ENCODE results near the gene CYGB.
A peak's percentile ranks its signal among the peaks of the same experiment; 100 is the strongest.

Gene CYGB

DNA sequence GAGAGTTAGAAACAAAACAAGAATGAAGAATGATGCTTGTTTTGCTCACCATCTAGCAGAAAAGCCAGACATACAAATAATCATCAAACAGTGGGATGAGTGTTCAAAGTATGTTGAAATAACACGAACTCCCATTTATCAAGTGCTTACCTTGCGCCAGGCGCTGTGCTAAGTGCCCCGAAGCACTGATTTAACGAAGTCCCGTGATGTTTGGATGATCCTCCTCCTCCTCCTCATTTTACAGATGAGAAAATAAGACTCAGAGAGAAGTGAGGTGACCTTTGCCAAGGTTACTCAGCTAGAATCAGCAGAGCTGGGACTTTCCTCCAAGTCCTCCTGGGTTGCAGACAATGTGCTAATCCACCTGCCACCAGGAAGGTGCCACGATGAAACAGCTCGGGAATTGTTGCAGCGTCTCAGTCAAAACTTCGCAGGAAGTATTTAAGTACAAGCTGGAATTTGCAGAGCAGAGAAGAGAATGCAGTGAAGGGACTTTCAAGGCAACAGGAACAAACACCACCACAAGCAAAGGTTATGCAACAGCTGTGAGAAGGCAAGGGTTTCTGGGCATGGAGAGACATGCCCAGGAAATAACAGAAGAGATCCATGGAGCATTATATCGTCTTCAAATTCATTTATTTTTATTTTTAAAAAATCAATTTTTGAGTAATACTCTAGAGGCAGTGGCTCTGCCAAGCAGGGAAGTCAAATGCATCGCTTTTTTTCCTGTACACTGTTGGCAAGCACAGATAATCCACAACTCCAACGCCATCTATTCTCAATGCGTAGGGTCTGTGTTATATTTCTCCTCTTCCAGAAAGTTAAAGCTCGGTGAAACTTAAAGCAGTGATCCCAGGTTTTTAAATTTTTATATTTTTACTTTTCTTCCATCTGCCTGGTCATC lies 13.5 kb upstream of the CYGB start:
- DNase-seq (ENCODE audit: low read depth) = no peak

DNA sequence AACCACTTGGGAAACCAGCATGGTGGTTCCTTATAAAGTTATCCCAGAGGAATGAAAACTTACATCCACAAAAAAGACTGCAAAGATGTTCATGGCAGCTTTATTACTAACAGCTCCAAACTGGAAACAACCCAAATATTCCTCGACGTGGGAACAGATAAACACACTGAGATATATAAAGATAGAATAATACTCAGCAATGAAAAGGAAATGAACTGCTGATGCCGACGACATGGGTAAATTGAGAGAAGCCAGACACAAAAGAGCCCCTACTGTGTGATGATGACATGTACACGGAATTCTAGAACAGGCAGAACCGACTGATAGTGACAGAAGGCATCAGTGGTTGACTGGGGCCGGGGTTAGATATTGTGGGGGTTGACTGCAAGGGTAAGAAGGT lies 12.0 kb upstream of the CYGB start:
- no peak for DNase-seq (ENCODE audit: low read depth)

DNA sequence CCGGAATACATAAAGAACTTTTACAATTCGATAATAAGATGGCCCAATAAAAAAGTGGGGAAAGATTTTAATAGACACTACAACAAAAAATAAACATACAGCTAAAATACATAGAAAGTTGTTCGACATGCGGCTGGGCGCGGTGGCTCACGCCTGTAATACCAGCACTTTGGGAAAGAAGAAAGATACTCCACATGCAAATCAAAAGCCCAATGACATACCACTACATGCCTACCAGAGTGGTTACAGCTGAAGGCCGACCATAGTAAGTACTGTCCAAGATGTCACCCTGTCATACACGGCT lies 11.7 kb upstream of the CYGB start:
- no peak for DNase-seq (ENCODE audit: low read depth)

DNA sequence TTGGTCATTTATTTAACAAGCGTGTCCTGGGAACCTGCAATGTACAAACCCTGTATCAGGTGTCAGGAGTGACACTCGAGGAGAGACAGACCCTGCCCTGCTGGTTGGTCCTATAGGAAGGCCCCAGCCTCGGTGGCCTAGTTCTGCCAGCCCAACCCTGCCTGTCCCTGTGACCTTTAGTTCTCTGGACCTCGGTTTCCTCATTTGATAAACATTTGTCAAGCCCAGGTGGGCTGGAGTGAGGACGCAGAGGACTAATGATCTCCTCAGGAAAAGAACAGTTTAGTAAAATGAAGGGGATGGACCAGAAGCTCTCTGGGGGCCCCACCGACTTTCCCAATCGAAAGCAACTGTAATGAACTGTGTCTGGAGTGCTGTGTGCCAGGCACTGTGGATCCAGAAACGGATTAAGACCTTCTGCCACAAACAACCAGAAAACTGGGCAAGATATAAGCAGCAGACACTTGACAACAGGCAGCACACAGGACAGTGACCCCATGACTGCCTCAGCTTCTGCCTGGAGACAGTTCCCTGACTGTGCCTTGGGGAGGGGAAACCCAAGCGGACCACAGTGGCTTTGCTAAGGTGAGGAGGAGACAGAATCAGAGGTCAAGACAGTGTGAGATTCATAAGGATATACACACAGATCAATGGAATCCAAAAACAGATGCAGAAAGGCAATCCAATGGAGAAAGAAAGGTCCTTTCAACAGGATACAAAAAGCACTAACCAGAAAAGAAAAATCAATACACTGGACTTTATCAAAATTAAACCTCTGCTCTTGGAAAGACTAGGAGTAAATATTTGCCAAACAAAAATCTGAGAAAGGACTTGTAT lies 11.1 kb upstream of the CYGB start:
- no peak for DNase-seq (ENCODE audit: low read depth)

DNA sequence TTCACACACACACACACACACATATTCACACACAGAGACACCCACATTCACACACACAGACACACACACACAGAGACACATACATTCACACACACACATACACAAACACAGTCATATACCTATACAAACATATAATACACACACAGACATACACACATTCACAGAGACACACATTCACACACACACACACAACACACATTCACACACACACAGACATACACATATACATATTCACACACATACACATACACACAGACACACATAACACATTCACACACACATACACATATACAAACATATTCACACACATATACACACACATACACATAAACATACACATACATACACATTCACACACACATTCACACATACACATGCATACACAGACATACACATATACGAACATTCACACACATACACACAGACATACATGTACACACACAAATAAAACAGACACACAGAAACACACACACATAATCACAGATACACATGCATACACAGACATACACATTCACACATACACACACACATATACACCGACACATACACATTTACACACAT lies 10.2 kb upstream of the CYGB start:
- DNase-seq (ENCODE audit: low read depth) = no peak

DNA sequence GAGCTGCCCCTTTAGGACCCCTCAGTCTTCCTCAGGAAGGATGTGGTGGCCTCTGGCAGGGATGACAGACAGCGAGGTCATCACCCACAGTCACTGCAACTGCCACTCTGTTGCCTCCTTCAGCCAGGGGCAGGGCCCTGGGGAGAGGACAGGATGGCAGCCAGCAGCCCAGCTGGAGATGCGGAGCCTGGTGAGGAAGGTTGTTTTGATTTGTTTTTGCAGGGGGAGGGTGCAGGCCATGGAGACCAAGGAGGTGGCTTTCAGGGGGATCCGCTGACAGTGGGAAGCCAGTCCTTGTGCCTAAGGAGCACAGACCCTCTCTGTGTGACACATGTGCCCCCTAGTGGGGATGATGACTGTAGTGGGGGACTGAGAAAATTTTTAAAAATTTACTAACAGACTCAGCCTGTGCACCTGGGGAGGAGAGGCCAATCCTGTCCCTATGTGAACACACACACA lies 9.7 kb upstream of the CYGB start:
- DNase-seq (ENCODE audit: low read depth) = no peak

DNA sequence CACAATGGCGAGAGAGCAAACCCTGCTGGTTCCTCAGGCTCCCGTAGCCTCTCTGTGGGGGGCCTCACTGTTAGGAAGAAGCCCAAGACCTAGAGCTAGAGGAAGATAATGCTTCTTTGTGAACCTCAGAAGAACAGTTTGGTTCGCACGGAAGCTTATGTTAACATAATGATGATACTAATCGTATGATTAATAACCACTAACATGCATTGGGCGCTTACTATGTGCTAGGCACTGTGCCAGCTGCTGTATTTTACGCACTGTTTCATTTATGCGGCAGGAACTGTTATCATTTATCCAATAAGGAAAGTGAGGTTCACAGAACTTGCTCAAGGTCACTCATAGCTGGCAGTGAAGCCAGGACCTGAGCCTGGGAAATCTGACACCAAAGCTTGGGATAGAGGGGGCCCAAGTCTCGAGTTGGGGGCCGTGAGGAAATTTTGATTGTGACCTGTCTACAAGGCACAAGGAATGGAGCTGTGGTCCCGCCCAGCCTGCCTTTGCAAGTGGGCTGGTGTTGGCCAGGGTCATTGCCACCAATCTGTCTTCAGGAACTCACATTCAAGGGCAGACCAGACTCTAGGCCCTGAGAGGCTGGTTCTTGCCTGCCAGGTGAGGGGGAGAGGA lies 9.2 kb upstream of the CYGB start:
- DNase-seq (ENCODE audit: low read depth) = peak; percentile 88

DNA sequence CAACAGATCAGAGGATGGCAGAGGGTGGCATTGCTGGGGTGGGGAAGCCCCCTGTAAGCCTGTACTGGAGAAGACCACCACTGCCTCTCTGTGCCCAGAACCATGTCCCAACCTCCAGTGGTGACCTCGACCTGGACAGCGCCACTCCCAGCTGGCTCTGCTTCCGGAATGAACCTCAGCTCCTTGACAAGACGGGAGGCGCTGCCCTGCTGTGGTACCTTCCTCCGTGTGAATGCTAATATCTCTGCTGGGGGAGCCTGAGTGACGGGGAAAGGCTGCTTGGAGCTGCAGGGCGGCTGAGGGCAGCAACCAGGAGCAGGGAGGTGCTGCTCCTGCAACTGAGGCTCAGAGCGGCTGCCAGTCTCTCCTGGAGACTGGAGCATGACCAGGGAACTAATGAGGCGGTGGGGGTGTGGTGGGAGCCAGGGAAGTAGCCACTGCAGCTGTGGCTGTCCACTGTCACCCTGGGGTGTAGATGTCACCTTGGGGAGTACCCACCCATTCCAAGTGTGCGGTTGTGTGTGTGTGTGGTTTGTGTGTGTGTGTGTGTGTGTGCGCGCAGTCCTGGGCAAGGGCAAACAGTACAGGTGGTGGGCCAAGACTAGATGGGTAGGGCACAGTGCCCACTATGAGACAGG lies 8.5 kb upstream of the CYGB start:
- DNase-seq (ENCODE audit: low read depth) = no peak

DNA sequence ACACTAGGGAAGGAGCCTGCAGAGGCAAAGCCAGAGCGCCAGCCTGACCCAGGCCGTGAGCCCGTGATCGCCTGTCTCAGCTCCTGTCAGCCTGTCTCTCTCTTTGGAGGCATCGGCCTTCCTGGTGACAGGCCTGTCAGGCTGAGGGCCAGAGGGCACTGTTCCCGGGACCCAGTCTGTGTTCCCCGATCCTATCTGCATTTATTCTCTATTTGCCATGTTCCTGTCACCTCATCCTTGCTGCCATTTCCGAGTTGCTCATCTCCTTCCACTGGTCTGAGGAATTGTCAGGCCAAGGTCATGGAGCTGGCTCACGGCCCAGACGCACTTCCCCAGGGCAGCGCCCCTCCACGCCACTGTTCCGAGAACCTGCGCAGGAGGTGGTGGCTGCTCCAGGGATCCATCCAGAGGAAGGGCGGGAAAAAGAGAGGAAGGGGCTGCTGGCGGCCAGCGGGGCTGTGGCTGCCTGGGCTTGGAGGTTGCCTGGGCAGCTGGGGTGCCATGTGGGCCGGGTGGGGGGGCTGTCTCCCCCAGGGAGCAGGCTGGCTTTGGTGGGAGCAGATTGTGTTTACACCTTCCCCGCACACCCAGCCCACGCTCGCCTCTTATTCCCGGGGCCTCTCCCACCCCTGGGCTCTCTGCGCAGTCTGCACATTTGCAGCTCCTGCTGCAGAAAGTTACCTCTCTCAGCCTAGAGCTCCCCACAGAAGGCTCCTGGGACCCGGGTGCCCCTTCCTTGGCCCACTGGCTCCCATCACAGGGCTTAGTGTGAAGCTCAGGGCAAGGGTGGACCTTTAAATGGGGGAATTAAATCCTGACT lies 7.2 kb upstream of the CYGB start:
- DNase-seq (ENCODE audit: low read depth) = no peak

DNA sequence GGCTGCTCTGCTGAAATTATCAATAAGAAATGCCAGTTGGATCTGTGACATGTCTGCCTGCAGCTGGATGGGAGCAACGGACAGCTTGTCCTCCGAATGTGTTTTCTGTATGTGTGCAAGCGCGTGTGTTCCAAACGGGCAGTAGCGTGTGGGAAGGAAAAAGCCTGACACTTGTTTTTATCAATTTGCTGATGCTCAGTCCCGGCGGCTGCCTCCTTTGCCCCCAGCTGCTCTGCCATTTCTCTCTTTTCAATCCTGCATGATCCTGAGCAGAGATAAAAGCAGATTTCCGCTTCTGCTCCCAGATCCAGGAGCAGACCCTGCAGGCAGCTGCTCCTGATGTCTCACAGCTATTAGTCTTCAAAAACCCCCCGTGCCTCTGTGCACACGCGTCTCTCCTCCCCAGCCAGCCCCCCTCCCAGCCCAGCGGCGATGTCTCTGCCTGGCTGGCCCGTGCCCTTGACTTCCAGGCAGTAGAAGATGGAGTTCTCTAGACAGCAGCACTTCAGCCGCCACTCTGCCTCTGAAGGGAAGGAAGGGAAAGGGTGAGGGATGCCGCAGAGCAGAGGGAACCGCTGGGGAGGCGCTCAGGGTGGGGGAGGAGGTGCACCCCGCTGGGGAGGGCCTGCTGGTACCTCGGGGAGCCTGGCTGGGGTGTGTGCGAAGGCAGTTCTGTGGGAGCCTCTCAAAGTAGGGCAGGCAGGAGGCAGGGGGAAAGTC lies 6.5 kb upstream of the CYGB start:
- DNase-seq (ENCODE audit: low read depth) = no peak

DNA sequence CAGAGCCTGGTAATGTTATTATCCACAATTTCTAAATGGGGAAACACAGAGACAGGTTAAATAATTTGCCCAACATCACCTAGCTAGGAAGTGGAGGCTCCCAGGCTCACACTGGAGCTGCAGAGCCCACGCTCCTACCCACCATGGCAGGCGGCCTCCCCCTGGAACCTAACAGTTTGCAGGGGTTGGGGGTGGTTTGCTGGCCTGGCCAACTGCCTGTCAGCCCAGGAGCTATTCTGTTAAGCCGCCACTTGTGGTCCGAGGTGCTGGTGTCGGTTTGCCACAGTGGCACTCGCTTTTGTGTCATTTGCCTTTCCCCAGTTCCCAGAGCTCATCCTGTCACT lies 5.9 kb upstream of the CYGB start:
- no peak for DNase-seq (ENCODE audit: low read depth)

DNA sequence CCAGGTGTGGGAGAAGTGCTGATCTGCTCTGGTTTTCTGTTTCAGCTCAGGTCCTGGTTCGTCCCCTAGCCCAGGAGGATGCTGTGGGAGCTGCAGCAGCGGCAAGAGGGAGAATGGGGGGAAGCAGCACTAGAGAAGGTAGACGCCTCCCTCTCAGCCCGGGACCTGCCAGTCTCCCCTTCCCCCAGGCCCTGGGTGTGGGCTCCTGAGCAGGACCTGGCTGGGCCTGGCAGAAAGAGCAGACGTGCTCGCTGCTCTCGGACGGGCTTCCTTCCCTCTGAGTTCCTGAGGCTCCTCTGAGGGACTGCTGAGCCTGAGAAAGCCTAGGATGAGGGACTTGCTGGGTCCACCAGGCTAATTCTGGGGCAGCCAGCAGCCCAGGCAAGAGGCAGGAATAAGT lies 5.5 kb upstream of the CYGB start:
- DNase-seq (ENCODE audit: low read depth) = no peak

DNA sequence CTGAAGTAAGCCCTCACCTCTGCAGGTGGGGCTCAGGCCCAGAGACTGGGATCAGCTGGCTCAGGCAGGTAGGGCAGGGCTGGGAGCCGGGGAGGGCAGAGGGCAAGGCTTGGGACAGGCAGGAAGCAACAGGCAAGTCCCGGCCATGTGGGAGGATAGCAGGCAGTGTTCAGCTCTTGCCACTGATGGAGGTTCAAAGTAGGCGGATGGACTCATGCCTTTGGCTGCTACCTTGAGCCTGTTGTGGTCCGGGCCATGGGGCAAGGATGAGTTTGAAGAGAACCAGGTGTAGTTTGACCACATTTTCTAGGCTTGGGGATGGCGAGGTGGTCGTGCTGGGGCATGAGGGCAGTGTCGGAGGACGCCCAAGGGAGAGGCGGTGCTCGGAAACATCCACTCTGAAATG lies 5.1 kb upstream of the CYGB start:
- DNase-seq (ENCODE audit: low read depth) = no peak

DNA sequence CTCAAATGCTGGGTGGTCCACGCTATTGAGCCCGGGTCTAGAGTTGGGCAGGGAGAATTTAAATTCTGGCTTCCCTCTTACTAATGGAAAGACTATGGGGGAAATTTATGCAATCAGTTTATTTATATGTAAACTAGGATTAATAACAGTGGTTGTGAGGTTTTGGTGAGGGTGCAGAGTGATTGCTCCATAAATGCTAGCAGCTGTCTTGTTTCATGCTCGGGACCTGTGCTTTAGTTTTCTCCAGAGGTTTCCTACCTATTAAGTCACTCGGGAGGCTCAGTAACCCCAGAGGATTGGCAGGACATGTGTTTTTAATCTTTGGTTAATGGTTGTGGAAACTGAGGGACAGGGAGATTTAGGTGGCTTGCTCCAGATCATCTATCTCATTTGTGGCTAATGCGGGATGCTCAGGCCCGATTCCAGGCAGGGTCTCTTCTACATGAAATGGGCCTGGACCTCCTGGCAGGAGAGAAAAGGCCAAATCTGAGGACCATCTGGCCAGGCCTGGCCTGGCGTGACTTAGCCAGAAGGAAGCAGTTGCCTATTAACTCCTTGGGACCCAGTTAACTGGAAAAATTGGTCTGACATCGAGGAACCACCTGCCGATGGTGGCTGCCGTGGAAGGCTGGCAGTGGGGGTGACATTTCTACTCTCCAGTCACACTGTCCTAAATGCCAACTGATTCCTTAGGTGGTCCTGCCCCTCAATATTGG lies 4.4 kb upstream of the CYGB start:
- DNase-seq (ENCODE audit: low read depth) = no peak

DNA sequence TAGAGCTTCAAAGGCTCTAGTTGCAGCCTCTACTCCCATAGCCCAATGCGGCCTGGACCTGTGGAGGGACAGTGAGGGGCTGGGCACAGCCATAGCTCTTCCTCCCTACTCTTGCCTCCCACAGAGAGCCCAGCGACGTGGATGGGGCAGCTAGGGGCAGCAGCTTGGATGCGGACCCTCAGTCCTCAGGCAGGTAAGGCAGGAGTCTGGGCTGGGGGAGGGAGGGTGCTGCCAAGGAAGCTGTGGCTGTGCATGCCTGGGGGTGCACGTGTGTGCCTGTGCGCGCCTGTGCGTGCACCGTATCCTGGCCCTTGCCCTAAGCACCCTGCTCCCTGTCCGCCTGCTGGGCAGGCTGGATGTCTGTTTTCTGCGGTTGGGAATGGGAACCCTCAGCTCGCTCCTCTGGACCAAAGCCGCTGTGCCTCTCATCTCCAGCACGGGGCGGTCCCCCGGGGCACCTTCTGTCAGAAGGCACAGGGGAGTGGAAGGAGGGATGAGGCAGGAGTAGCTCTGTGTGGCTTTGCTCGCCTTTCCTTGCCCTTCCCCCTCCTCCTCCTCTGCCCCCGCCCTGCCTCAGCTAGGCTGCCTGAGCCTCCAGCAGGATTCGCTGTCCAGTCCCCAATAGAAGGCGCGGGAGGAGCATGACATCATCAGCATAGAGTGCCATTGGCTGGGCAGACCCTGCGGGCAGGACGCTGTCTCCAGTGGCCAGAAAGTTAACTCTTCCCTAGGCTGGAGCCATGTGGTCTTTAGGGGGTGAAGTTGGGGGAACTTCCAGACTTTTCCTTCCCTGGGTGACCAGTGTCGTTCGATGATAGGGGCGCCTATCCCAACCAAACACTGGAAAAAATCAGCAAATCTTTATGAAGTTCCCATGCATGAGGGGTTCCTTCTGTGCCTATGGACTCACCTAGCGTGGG lies 3.1 kb upstream of the CYGB start:
- no peak for DNase-seq (ENCODE audit: low read depth)

DNA sequence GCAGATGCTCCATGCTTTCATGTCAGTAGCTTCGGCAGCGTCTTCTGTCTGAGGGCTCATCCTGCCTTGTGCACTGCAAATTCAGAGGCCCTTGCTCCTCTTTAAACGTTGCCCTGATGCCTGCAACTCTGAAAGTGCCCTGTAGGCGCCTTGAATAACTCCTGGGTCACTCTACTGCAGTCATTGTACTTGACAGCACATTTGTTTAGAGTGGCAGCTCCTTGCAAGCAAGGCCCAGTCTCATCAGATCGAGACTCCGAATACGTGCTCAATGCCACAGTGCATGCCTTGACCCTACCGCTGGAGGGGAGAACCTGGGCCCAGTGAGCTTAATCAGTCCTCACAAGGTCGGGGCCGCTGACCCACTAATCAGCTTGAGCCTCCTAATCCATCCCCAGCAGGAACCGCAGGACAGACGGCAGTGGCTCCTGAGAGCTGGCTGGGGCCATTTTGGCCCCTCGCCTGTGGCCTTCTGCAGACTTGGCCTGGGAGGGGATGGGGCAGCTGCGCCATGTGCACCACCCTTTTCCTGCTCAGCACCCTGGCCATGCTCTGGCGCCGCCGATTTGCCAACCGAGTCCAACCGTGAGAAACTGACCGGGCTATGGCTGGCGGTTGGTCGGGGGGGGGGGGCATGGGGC lies 2.2 kb upstream of the CYGB start, which contains the start of gene PRCD:
PRCD (plus strand) TSS at position 414 of the 641 bp plus-strand sequence; CDS start at position 512, 98 bp downstream.
- no peak for DNase-seq (ENCODE audit: low read depth)

DNA sequence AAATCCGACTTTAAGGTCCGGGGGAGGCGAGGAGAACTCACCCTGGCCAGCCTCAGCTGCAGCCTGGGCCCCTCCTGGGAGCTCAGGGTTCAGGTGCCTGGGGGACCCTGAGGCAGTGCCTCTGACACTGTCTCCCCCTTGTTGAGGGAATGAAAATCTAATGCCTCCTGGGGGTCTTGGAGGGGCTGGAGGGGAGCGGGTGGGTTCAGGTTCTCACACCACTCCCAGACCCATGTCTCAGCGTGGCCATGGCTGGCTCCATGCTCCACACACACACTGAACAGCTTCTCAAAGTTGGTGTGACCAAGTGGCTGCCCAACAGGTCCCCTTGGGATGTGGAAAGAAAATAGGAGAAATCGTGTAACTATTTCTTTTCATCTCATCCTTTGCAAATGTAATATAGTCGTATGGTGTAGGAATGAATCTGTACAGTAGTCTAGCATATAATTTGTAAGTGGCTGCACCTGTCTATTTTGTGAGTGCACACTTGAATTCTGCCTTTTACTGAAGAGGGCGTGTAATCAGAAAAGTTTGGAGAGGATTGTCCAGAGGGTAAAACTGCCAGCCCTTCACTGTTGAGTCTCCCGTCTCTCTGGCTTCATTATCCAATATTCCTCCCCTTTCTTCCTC lies 1.5 kb upstream of the CYGB start:
- DNase-seq (ENCODE audit: low read depth) = no peak
